Stimulated activated CD8-positive, alpha-beta memory T cell treated with anti-CD3 and anti-CD28 coated beads, Interleukin-15, amount 100 ng/mL, for 48 hours (primary cell): Measurements from ENCODE around the gene ADIPOR2.
"Not testable (repeated sequence)": the region's sequence is repeated elsewhere in the genome, so short reads cannot be mapped to it uniquely, and the experiment has no call there.

Source experiments
- DNase-seq, 2 donors: peaks; one replicate each; pipeline ENCODE4 v3.0.0-alpha.2; 2020; ENCODE audit warnings: low read depth in 2 of 2

The ADIPOR2 gene

GRCh38 chr12:1812650-1813302 lies 121.9 kb downstream of the ADIPOR2 start:
- no peak for DNase-seq

- no peak for DNase-seq
Observed at GRCh38 chr12:1814266-1814665, 123.4 kb downstream of the ADIPOR2 start.

- no peak for DNase-seq
Observed at GRCh38 chr12:1815108-1815507, 124.2 kb downstream of the ADIPOR2 start.

GRCh38 chr12:1815814-1816729 lies 125.2 kb downstream of the ADIPOR2 start:
- DNase-seq = no peak

GRCh38 chr12:1816730-1817348 lies 126.0 kb downstream of the ADIPOR2 start:
- no peak for DNase-seq

- not testable (repeated sequence) for DNase-seq
Observed at GRCh38 chr12:1817928-1818327, 127.1 kb downstream of the ADIPOR2 start.

GRCh38 chr12:1819050-1819449 lies 128.2 kb downstream of the ADIPOR2 start:
- DNase-seq = no peak

- DNase-seq = no peak
Observed at GRCh38 chr12:1819571-1819970, 128.7 kb downstream of the ADIPOR2 start.

GRCh38 chr12:1820191-1820895 lies 129.5 kb downstream of the ADIPOR2 start, which contains the start of gene LRTM2:
TSS of gene LRTM2 (plus strand) at chr12:1820565. CDS start at chr12:1828149, 7,584 bp downstream.
- DNase-seq = no peak

GRCh38 chr12:1820896-1821291 lies 130.0 kb downstream of the ADIPOR2 start:
- DNase-seq = no peak

- no peak for DNase-seq
Observed at GRCh38 chr12:1821805-1822204, 130.9 kb downstream of the ADIPOR2 start.

GRCh38 chr12:1822699-1823098 lies 131.8 kb downstream of the ADIPOR2 start:
- no peak for DNase-seq

GRCh38 chr12:1823237-1823636 lies 132.4 kb downstream of the ADIPOR2 start:
- no peak for DNase-seq

- no peak for DNase-seq
Observed at GRCh38 chr12:1825382-1826102, 134.7 kb downstream of the ADIPOR2 start.

GRCh38 chr12:1826401-1826800 lies 135.5 kb downstream of the ADIPOR2 start:
- no peak for DNase-seq

GRCh38 chr12:1826867-1827705 lies 136.2 kb downstream of the ADIPOR2 start:
- no peak for DNase-seq

GRCh38 chr12:1827826-1828805 lies 137.2 kb downstream of the ADIPOR2 start:
- no peak for DNase-seq

- DNase-seq = no peak
Observed at GRCh38 chr12:1828856-1829255, 138.0 kb downstream of the ADIPOR2 start.

- no peak for DNase-seq
Observed at GRCh38 chr12:1829306-1829900, 138.5 kb downstream of the ADIPOR2 start.
